AG08396 (cell line): ENCODE data around the gene NOA1.

Source experiments
- DNase-seq: peaks from one replicate; pipeline ENCODE4 v3.0.0; 2012; ENCODE audit warnings: low spot score, mixed read lengths

Gene NOA1

GRCh38 chr4:56977321-56978012 is at the start of gene NOA1:
TSS of gene NOA1 (minus strand) at chr4:56977606. CDS start at chr4:56977585, 21 bp downstream.
- DNase-seq: peak; percentile 97

- DNase-seq: peak; percentile 58
Observed at GRCh38 chr4:57023104-57023503, 45.7 kb upstream of the NOA1 start.

- DNase-seq: peak; percentile 60
Observed at GRCh38 chr4:57020467-57021101, 43.2 kb upstream of the NOA1 start.

GRCh38 chr4:57018980-57019379 is 41.6 kb upstream of the NOA1 start:
- no peak for DNase-seq

- peak; percentile 9 for DNase-seq
Observed at GRCh38 chr4:57013543-57014120, 36.2 kb upstream of the NOA1 start.

GRCh38 chr4:56999751-57000150 is 22.3 kb upstream of the NOA1 start:
- DNase-seq: no peak

- DNase-seq: peak; percentile 75
Observed at GRCh38 chr4:56995525-56995924, 18.1 kb upstream of the NOA1 start.

GRCh38 chr4:56990109-56990905 is 12.9 kb upstream of the NOA1 start:
- no peak for DNase-seq

GRCh38 chr4:56986952-56987351 is 9.5 kb upstream of the NOA1 start:
- no peak for DNase-seq

- no peak for DNase-seq
Observed at GRCh38 chr4:56986192-56986591, 8.8 kb upstream of the NOA1 start.

GRCh38 chr4:56981795-56982201 is 4.4 kb upstream of the NOA1 start:
- peak; percentile 44 for DNase-seq

- DNase-seq: no peak
Observed at GRCh38 chr4:56979421-56980072, 2.1 kb upstream of the NOA1 start.

- peak; percentile 91 for DNase-seq
Observed at GRCh38 chr4:56978750-56979303, 1.4 kb upstream of the NOA1 start, which contains the start of gene POLR2B. TSS of gene POLR2B (plus strand) at chr4:56978896. CDS start at chr4:56978986, 90 bp downstream.

GRCh38 chr4:56976837-56977320 is 527 bp downstream of the NOA1 start:
- DNase-seq: peak; percentile 54

- peak; percentile 18 for DNase-seq
Observed at GRCh38 chr4:56976283-56976836, 1.0 kb downstream of the NOA1 start.

- DNase-seq: no peak
Observed at GRCh38 chr4:56973336-56973735, 4.1 kb downstream of the NOA1 start.

- no peak for DNase-seq
Observed at GRCh38 chr4:56972809-56973208, 4.6 kb downstream of the NOA1 start.

- no peak for DNase-seq
Observed at GRCh38 chr4:56972389-56972788, 5.0 kb downstream of the NOA1 start.

GRCh38 chr4:56971383-56971782 is 6.0 kb downstream of the NOA1 start:
- DNase-seq: no peak

GRCh38 chr4:56961107-56961500 is 16.3 kb downstream of the NOA1 start:
- no peak for DNase-seq

GRCh38 chr4:56959100-56959499 is 18.3 kb downstream of the NOA1 start:
- DNase-seq: no peak
